Glutamatergic neuron (in vitro differentiated cells): ENCODE results near the gene NET1. TPM values are rescaled to one million over a fixed set of nuclear protein-coding genes. Genes with fewer than 3 reads are reported as not detected.
A peak's percentile ranks its signal among the peaks of the same experiment; 100 is the strongest.

Experiments used
- DNase-seq: peaks from one replicate; pipeline ENCODE4 v3.0.0; 2022
- H3K27ac Mint-ChIP-seq: one replicate; pipeline ENCODE4 v1.8.0; 2020; ENCODE audit warnings: mild to moderate bottlenecking, mixed read lengths, inconsistent platforms; ENCODE audit not compliant: unreplicated experiment
- H3K27me3 Mint-ChIP-seq: one replicate; pipeline ENCODE4 v1.8.0; 2020; ENCODE audit warnings: mild to moderate bottlenecking, moderate library complexity, mixed read lengths, inconsistent platforms; ENCODE audit not compliant: unreplicated experiment
- H3K36me3 Mint-ChIP-seq: one replicate; pipeline ENCODE4 v1.8.0; 2020; ENCODE audit warnings: mild to moderate bottlenecking, mixed read lengths, inconsistent platforms; ENCODE audit not compliant: unreplicated experiment
- H3K4me1 Mint-ChIP-seq: one replicate; pipeline ENCODE4 v1.8.0; 2020; ENCODE audit warnings: mild to moderate bottlenecking, low read depth, mixed read lengths, inconsistent platforms; ENCODE audit not compliant: unreplicated experiment
- H3K4me3 Mint-ChIP-seq: one replicate; pipeline ENCODE4 v1.8.0; 2020; ENCODE audit warnings: mild to moderate bottlenecking, mixed read lengths, inconsistent platforms; ENCODE audit not compliant: unreplicated experiment
- H3K9me3 Mint-ChIP-seq: one replicate; pipeline ENCODE4 v1.8.0; 2020; ENCODE audit warnings: mild to moderate bottlenecking, moderate library complexity, mixed read lengths, inconsistent platforms; ENCODE audit not compliant: unreplicated experiment
- total RNA-seq: library from RNA; stranded (reverse); fragmentation: NEBNext Ultra II Directional; extraction: Animal tissue kit (Norgen Biotek cat#: 25700); gene quantifications from one replicate; pipeline ENCODE4 v1.2.1, GENCODE V29; 2021; ENCODE audit not compliant: unreplicated experiment
- TF ChIP-seq, protein P1 (sequence below): fragments of 200-600 bp; sonication (generic); IDR thresholded peaks from one replicate; pipeline ENCODE4 v1.5.0; 2021; ENCODE audit not compliant: partially characterized antibody, unreplicated experiment

Gene NET1
- total RNA-seq, 1 donor from 2014 or later: 63.8 TPM

DNA sequence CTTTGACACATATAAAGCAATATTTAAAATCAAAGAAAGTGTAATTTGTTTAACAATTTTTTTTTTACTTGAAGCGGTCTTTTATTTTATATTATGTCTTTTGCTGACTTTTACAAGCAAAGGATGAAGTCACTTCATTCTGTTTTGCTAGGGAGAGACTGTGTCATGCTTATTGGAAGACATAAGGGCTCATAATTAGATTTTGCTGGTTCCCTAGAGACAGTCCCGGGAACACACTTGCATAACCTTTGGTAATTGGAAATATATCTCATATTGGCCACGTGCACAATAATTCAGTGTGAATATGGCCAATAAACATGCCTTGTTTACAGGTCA is 448 bp upstream of the NET1 start:
- Mint-ChIP-seq H3K4me1 (peaks cover 8% of the 10 kb centered on the region), H3K9me3 (peaks cover 6% of the 10 kb centered on the region), H3K36me3 (peaks cover 9% of the 10 kb centered on the region), H3K4me3 (peak overlapping the region; percentile 73), H3K27ac (peak overlapping the region; percentile 92), H3K27me3 (peaks cover 2% of the 10 kb centered on the region)
- TF ChIP-seq, protein P1, sequence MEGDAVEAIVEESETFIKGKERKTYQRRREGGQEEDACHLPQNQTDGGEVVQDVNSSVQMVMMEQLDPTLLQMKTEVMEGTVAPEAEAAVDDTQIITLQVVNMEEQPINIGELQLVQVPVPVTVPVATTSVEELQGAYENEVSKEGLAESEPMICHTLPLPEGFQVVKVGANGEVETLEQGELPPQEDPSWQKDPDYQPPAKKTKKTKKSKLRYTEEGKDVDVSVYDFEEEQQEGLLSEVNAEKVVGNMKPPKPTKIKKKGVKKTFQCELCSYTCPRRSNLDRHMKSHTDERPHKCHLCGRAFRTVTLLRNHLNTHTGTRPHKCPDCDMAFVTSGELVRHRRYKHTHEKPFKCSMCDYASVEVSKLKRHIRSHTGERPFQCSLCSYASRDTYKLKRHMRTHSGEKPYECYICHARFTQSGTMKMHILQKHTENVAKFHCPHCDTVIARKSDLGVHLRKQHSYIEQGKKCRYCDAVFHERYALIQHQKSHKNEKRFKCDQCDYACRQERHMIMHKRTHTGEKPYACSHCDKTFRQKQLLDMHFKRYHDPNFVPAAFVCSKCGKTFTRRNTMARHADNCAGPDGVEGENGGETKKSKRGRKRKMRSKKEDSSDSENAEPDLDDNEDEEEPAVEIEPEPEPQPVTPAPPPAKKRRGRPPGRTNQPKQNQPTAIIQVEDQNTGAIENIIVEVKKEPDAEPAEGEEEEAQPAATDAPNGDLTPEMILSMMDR: no peak
- no peak for DNase-seq

DNA sequence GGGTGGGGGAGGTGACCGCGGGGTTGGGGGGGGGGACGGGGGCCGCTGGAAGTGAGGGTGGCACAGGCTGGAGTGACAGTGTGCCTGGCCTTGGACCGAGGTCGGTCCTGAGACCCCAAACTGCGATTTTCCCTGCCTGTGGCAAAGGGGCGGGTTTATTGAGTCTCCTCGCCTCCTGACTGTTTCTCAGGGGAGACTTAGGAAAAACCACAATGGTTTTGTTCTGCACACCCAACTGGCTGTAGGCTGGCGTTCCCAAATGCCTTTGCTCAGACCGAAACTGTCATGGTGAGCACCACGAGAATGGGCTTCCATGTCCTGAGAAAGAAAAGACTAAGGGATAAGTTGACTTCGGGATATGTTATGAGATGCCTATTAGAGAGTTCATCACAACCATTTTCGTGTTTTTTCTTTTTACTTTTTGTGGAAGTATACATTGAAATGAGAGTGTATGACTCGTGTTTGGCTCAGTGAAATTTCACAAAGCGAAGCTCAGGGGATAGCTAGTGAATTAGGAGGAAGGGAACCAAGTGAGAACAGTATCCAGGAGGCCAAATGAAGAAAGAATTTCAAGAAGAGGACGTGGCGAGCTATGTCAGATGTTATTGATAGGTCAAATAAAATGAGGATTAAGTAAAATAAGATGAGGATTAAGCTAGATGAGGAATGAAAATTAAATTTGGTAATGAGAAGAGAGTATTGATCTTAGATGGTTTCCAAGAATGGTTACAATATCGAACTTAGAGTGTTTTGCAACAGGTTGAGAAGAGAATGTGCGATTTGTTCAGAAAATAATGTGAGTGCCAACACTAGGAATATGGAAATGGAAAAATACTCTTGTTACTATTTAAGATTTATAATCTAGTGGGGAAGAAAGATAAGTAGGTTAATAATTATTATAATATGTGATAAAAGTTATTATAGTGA is 918 bp downstream of the NET1 start:
- Mint-ChIP-seq H3K9me3 (peaks cover 13% of the 10 kb centered on the region), H3K27ac (no peak overlapping the region), H3K27me3 (peaks cover 8% of the 10 kb centered on the region), H3K36me3 (peaks cover 4% of the 10 kb centered on the region), H3K4me1 (peaks cover 16% of the 10 kb centered on the region), H3K4me3 (no peak overlapping the region)
- TF ChIP-seq, protein P1: no peak
- DNase-seq: peak; percentile 43

DNA sequence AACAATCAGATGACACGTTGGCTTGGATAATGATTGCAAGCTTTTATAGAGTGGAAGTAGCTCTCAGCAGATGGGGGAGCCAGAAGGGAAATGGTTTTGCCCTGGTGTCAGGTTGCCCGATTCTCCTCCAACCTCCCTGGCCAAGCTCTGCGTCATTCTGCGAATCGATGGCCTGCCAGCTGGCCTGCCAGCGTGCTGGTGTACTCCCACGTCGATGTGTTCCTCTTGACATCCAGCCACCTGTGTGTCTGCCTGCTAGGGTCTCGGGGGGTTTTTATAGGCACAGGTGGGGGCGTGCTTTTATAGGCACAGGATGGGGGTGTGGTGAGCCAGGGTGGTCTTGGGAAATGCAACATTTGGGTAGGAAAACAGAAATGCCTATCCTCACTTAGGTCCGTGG is 4.6 kb downstream of the NET1 start:
- TF ChIP-seq, protein P1: no peak
- peaks cover 16% of the 10 kb centered on the region for H3K4me1 Mint-ChIP-seq
- peaks cover 20% of the 10 kb centered on the region for H3K36me3 Mint-ChIP-seq
- peak overlapping the region; percentile 74 for H3K4me3 Mint-ChIP-seq
- H3K9me3 Mint-ChIP-seq: peaks cover 22% of the 10 kb centered on the region
- H3K27ac Mint-ChIP-seq: no peak overlapping the region
- peak; percentile 92 for DNase-seq
- peaks cover 8% of the 10 kb centered on the region for H3K27me3 Mint-ChIP-seq

DNA sequence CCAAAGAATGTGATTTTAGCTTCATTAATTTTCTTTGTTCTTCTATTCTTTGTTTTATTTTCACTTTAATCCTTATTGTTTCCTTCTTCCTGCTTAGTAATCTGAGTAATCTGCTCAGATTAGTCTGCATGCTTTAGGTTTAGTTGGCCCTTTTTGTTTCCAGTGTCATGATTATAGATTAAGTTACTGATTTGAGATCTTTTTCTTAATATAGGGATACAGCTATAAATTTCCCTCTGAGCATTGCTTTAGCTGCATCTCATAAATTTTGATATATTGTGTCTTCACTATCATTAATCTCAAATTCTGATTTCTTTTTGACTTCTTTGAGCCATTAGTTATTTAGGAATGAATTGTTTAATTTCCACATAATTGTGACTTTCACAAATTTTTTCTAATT is 6.2 kb downstream of the NET1 start:
- TF ChIP-seq, protein P1: no peak
- DNase-seq: no peak
- Mint-ChIP-seq H3K9me3 (peaks cover 22% of the 10 kb centered on the region), H3K4me1 (peaks cover 21% of the 10 kb centered on the region), H3K36me3 (peaks cover 20% of the 10 kb centered on the region), H3K27me3 (peaks cover 8% of the 10 kb centered on the region), H3K4me3 (no peak overlapping the region), H3K27ac (peak overlapping the region; percentile 62)

DNA sequence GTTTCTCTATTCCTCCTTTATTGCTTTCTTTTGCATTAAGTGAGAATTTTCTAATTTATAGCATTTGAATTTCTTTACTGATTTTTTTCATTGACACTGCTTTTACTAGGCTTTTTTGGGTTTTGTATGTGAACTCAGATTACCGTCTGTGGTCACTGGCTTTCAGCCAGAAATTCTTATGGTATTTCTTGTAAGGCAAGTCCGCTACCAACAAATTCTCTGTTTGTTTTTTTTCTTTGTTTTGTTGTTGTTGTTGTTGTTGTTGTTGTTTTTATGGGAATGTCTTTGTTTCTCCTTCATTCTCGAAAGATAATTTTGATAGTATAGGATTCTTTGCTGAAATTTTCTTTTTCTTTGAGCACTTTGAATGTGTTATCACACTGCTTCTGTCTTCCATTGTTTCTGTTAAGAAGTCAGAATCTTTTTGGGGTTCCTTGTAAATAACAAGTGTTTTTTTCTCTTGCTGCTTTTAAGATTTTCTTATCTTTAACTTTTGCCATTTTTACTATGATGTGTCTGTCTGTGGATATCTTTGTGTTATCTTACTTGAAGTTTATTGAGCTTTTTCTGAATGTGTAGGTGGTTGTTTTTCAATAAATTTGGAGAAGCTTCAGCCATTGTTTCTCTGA is 7.2 kb downstream of the NET1 start:
- Mint-ChIP-seq H3K36me3 (peaks cover 20% of the 10 kb centered on the region), H3K4me1 (peaks cover 23% of the 10 kb centered on the region), H3K27ac (peak overlapping the region; percentile 28), H3K27me3 (peaks cover 8% of the 10 kb centered on the region), H3K9me3 (peaks cover 22% of the 10 kb centered on the region), H3K4me3 (no peak overlapping the region)
- DNase-seq: no peak
- TF ChIP-seq, protein P1: no peak
